Psoas muscle (tissue), 8 donors: ENCODE measurements around the gene TRRAP. TPM values are rescaled to one million over a fixed set of nuclear protein-coding genes. Genes with fewer than 3 reads are reported as not detected.

Experiments used
- ATAC-seq, 4 donors: fragments of 200-7000 bp; cut with Tn5 transposase; one replicate each; pipeline ENCODE4 v1.9.1; 2020; ENCODE audit warnings: moderate library complexity in 3 of 4, mild to moderate bottlenecking in 2 of 4
- DNase-seq, 2 donors: peaks; one replicate each; pipeline ENCODE4 v3.0.0-alpha.2; 2020
- H3K27ac ChIP-seq: fragments of 200-600 bp; one replicate; pipeline ENCODE4 v1.8.0; 2022
- H3K27me3 ChIP-seq, 3 donors: fragments of 200-600 bp in 1 of 3; one replicate each; pipeline versions ENCODE4 v1.6.1 to v1.8.0; 2013 to 2022; ENCODE audit warnings: low read length in 2 of 3, mild to moderate bottlenecking in 2 of 3, moderate library complexity in 1 of 3; ENCODE audit not compliant: insufficient read depth in 3 of 3
- H3K36me3 ChIP-seq, 2 donors: fragments of 200-600 bp in 1 of 2; one replicate each; pipeline versions ENCODE4 v1.6.1 to v1.8.0; 2013 to 2022; ENCODE audit warnings: low read depth in 1 of 2, mild to moderate bottlenecking in 1 of 2, moderate library complexity in 1 of 2; ENCODE audit not compliant: insufficient read depth in 1 of 2
- H3K4me1 ChIP-seq: fragments of 200-600 bp; one replicate; pipeline ENCODE4 v1.8.0; 2022
- H3K4me3 ChIP-seq: fragments of 200-600 bp; one replicate; pipeline ENCODE4 v1.8.0; 2022; ENCODE audit warnings: mild to moderate bottlenecking
- H3K9me3 ChIP-seq: fragments of 200-600 bp; one replicate; pipeline ENCODE4 v1.8.0; 2022
- WGBS, 3 donors: extraction: QIAGEN DNeasy Blood & Tissue Kit; methylation state at CpG; one replicate each; pipeline versions ENCODE4 v1.1.6 to v1.1.7; 2013; 5-methylcytosine and 5-hydroxymethylcytosine counted together
- intact Hi-C, 2 donors: fragments of 100-400 bp; cut with DNase I; formaldehyde crosslinking; loops; one replicate each; pipeline versions ENCODE4 v1.11.0 to v1.14.2; 2022
- polyA plus RNA-seq, 3 donors: library from polyadenylated mRNA; stranded (reverse); fragments of 200-250 nt; gene quantifications; one replicate each; pipeline ENCODE4 v1.2.3, GENCODE V29; 2013
- total RNA-seq, 4 donors: library from RNA; stranded (reverse); fragmentation: NEBNext Ultra II Directional in 2 of 4; extraction: Animal tissue kit (Norgen Biotek cat#: 25700) in 2 of 4; gene quantifications; one replicate each; pipeline versions ENCODE4 v1.2.1 to v1.2.4, GENCODE V29; 2021 to 2023
- TF ChIP-seq, protein P1 (sequence below): fragments of 200-600 bp; IDR thresholded peaks from one replicate; pipeline ENCODE4 v1.8.0; 2022; ENCODE audit warnings: antibody characterized with exemption
- donor health status: healthy with polysubstance abuse.
- donor health status: DM: no; HTN: no; CAD: no; lungs with moderate emphysema.
- donor health status: Bipolar disorder and iron deficiency.
- donor health status: healthy.
- donor health status: DM: yes; HTN: yes; CAD: no.
- donor health status: DM: no; HTN: no; CAD: no.
- donor health status: DM: no; HTN: no; CAD: no.
- donor health status: DM: yes; HTN: yes; CAD: no.

Gene TRRAP
- total and polyA plus RNA-seq, 7 donors = 3.8 to 21.3 (median 13.3) TPM

DNA sequence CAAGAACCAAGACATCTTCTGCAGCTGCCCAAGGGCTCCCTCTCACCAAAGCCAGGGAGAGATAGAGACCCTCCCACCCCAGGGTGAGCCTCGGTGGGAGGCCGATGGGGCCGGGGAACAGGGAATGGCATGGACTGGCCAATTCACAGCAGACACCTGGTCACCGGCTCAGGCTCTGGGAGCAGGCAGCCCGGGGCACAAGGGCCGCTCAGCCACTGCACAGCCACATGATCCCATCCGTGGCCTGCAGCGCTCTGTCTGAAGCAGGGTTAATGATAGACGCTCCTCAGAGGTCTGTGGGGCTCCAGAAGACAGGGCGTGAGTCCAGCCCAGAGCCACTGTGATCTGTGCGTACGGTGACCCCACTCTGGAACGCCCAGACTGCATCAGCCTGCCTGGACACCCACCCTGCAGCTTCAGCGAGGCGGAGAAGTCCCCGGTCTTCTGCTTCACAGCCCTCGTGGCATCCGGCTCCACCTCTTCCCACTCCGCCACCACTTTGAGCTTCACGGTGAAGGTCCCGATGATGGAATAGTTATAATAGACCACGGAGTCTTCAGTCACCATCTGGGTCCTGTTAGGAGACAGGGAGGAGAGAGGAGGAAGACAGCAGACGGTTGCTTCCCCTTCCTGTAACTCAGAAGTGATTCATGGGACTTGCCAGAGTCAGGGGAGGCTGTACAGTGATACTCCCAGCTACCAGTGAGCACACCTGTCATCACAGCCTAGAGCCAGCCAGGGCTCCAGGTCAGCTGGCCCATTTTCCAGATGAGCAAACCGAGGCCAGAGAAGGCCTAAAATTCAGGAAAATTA is 22.5 kb upstream of the TRRAP start:
- Histone ChIP-seq H3K4me3 (no peak overlapping the region), H3K4me1 (no peaks in the 10 kb centered on the region), H3K27ac (no peak overlapping the region), H3K9me3 (no peaks in the 10 kb centered on the region), H3K27me3 (peaks cover 0 to 8% (median 0%) of the 10 kb centered on the region in 3 donors), H3K36me3 (no peaks in the 10 kb centered on the region)
- DNase-seq (no peak), ATAC-seq (no peak)
- TF ChIP-seq, protein P1, sequence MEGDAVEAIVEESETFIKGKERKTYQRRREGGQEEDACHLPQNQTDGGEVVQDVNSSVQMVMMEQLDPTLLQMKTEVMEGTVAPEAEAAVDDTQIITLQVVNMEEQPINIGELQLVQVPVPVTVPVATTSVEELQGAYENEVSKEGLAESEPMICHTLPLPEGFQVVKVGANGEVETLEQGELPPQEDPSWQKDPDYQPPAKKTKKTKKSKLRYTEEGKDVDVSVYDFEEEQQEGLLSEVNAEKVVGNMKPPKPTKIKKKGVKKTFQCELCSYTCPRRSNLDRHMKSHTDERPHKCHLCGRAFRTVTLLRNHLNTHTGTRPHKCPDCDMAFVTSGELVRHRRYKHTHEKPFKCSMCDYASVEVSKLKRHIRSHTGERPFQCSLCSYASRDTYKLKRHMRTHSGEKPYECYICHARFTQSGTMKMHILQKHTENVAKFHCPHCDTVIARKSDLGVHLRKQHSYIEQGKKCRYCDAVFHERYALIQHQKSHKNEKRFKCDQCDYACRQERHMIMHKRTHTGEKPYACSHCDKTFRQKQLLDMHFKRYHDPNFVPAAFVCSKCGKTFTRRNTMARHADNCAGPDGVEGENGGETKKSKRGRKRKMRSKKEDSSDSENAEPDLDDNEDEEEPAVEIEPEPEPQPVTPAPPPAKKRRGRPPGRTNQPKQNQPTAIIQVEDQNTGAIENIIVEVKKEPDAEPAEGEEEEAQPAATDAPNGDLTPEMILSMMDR = no peak
- intact Hi-C loops = no loop called here
- WGBS, 3 donors = 66 to 74% (median 68%) methylated on average over 24 of the region's 24 CpGs

DNA sequence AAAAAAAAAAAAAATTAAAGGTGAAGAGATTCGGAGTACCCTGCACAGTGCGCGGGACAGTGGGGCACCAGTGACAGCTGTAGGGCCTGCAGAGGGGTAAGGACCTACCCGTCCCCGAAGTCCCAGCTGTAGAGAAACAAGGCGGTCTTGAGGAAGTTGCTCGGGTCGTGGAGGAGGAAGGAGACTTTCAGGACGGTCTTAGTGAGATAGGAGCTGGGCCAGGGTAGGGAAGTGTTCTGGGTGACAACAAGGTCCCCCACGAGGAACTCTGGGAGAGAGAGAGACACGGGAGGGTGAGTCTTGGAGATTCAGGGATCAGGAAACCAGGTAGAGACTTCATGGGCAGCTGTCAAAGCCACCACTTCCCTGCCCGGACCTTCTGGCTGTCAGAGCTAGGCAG is 18.3 kb upstream of the TRRAP start:
- WGBS, 3 donors = 66 to 72% (median 70%) methylated on average over 12 of the region's 12 CpGs
- TF ChIP-seq, protein P1 = no peak
- Histone ChIP-seq H3K4me1 (no peaks in the 10 kb centered on the region), H3K27ac (no peak overlapping the region), H3K9me3 (no peaks in the 10 kb centered on the region), H3K4me3 (no peak overlapping the region), H3K27me3 (peaks cover 0 to 8% (median 0%) of the 10 kb centered on the region in 3 donors), H3K36me3 (no peaks in the 10 kb centered on the region)
- DNase-seq (no peak), ATAC-seq (no peak)
- intact Hi-C loops = no loop called here

DNA sequence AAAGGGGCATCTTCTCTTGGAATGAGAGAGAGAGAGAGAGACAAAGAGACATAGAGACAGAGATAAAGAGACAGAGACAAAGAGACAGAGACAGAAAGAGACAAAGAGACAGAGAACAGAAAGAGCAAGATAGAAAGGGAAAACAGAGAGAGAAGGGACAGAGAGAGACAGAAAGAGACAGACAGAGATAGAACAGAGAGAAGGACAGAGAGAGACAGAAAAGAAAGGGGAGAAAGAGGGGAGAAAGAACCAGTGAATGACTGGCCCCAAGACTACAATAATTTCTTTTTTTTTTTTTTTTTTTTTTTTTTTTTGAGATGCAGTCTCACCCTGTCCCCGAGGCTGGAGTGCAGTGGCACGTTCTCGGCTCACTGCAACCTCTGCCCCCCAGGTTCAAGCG is 16.1 kb upstream of the TRRAP start:
- no peak overlapping the region for H3K27ac ChIP-seq
- intact Hi-C loops = no loop called here
- H3K9me3 ChIP-seq = no peaks in the 10 kb centered on the region
- DNase-seq = no peak
- ATAC-seq = no peak
- H3K4me1 ChIP-seq = no peaks in the 10 kb centered on the region
- TF ChIP-seq, protein P1 = no peak
- H3K27me3 ChIP-seq = peaks cover 0 to 4% (median 0%) of the 10 kb centered on the region in 3 donors
- 76 to 92% (median 76%) methylated on average over 1 to 4 of the region's 4 CpGs for WGBS, 3 donors
- no peak overlapping the region for H3K4me3 ChIP-seq
- no peaks in the 10 kb centered on the region for H3K36me3 ChIP-seq

DNA sequence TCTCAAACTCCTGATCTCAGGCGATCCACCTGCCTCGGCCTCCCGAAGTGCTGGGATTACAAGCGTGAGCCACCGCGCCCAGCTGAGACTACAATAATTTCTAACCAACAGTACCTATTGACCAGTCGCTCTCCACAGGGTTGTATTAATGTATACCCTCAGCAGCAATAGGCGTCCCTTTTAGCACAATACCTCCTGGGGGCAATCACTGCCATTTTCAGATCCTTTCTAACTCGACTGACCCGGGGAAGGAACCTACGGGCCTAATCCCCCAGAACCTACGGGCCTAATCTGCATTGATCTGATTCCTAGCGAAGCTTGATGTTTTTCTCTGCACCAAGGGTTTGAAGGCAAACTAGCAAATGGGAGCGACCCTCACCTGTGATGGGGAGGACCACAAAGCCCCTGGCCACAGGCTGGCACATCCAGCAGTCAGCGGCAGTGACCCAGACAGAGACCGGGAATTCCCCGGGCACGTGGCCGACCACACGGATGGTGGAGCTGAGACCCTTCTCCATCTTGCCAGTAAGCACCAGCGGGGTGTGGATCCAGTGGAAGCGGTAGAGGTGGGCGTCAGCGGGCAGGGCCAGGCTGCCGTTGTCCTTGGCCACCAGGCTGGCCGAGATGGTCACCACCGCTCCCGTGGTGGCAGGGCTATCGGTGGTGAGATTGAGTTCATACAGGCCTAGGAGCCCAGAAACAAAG is 15.5 kb upstream of the TRRAP start:
- no peaks in the 10 kb centered on the region for H3K4me1 ChIP-seq
- DNase-seq (no peak), ATAC-seq (no peak)
- no peaks in the 10 kb centered on the region for H3K9me3 ChIP-seq
- intact Hi-C loops = no loop called here
- 92 to 93% (median 92%) methylated on average over 29 of the region's 29 CpGs for WGBS, 3 donors
- no peaks in the 10 kb centered on the region for H3K36me3 ChIP-seq
- peaks cover 0 to 4% (median 0%) of the 10 kb centered on the region in 3 donors for H3K27me3 ChIP-seq
- no peak overlapping the region for H3K4me3 ChIP-seq
- TF ChIP-seq, protein P1 = no peak
- no peak overlapping the region for H3K27ac ChIP-seq
